PC-9 (cell line): ENCODE measurements around the gene POU6F2. TPM values are rescaled to one million over a fixed set of nuclear protein-coding genes. Genes with fewer than 3 reads are reported as not detected.

Source experiments
- BruUV-seq: library from RNA; stranded (reverse); fragments of 400-500 nt; replicated peaks from 2 replicates; lab custom pipeline; 2021; lab: Mats Ljungman, UMichigan
- CTCF ChIA-PET: fragments of 300-600 bp; sonication (Branson Sonifier 250); formaldehyde crosslinking; loops from one replicate; lab custom pipeline; 2022; ENCODE audit warnings: antibody characterized with exemption; lab: Charles Lee
- POLR2A ChIA-PET: fragments of 300-600 bp; sonication (Branson Sonifier 250); formaldehyde crosslinking; loops from one replicate; lab custom pipeline; 2022; ENCODE audit warnings: antibody characterized with exemption; ENCODE audit not compliant: unreplicated experiment; lab: Charles Lee
- DNase-seq, 2 experiments: peaks; one replicate each; pipeline versions ENCODE4 v3.0.0 to v3.0.0-alpha.2; 2015 to 2022; ENCODE audit warnings: mixed read lengths in 1 of 2
- H2AFZ ChIP-seq: fragments of 200-600 bp; sonication (generic); 2 replicates; pipeline ENCODE4 v1.8.1; 2017; ENCODE audit warnings: antibody characterized with exemption
- H3F3A ChIP-seq: fragments of 200-600 bp; sonication (generic); 2 replicates; pipeline ENCODE4 v1.8.1; 2017; ENCODE audit warnings: antibody characterized with exemption, mild to moderate bottlenecking, low read depth; ENCODE audit not compliant: insufficient read depth
- H3K27ac ChIP-seq: fragments of 200-600 bp; sonication (generic); 2 replicates; pipeline ENCODE4 v1.6.1; 2016; ENCODE audit warnings: mixed run types
- H3K27me3 ChIP-seq: fragments of 200-600 bp; sonication (generic); 2 replicates; pipeline ENCODE4 v1.6.1; 2016; ENCODE audit warnings: low read depth, mixed run types; ENCODE audit not compliant: insufficient read depth
- H3K36me3 ChIP-seq: fragments of 200-600 bp; sonication (generic); 2 replicates; pipeline ENCODE4 v1.6.1; 2016; ENCODE audit warnings: low read depth, mixed run types
- H3K4me1 ChIP-seq: fragments of 200-600 bp; sonication (generic); replicated peaks from 2 replicates; pipeline ENCODE4 v1.6.1; 2016; ENCODE audit warnings: mixed run types; ENCODE audit not compliant: insufficient read depth
- H3K4me2 ChIP-seq: fragments of 200-600 bp; sonication (generic); 2 replicates; pipeline ENCODE4 v1.6.1; 2017; ENCODE audit warnings: mixed run types
- H3K4me3 ChIP-seq: fragments of 200-600 bp; sonication (generic); 2 replicates; pipeline ENCODE4 v1.6.1; 2016; ENCODE audit warnings: mixed run types
- H3K79me2 ChIP-seq: fragments of 200-600 bp; sonication (generic); 2 replicates; pipeline ENCODE4 v1.6.1; 2017; ENCODE audit warnings: low read depth, mixed run types
- H3K9me2 ChIP-seq: fragments of 200-600 bp; sonication (generic); 2 replicates; pipeline ENCODE4 v1.8.1; 2017; ENCODE audit warnings: mild to moderate bottlenecking; ENCODE audit not compliant: insufficient read depth
- H3K9me3 ChIP-seq: fragments of 200-600 bp; sonication (generic); 2 replicates; pipeline ENCODE4 v1.8.1; 2016; ENCODE audit warnings: low read depth; ENCODE audit not compliant: insufficient read depth
- H4K20me1 ChIP-seq: fragments of 200-600 bp; sonication (generic); 2 replicates; pipeline ENCODE4 v1.8.1; 2017; ENCODE audit not compliant: insufficient read depth
- CTCF ChIP-seq: fragments of 200-600 bp; sonication (generic); conservative IDR thresholded peaks from 2 replicates; pipeline ENCODE4 v1.6.1; 2017; ENCODE audit warnings: mixed run types, antibody characterized with exemption, mild to moderate bottlenecking, moderate library complexity
- EZH2 ChIP-seq: fragments of 200-600 bp; sonication (generic); IDR thresholded peaks from 2 replicates; pipeline ENCODE4 v1.8.0; 2017; ENCODE audit warnings: antibody characterized with exemption, low read depth
- intact Hi-C: fragments of 100-400 bp; cut with micrococcal nuclease; formaldehyde crosslinking; loops from one replicate; pipeline ENCODE4 v1.10.0; 2022; ENCODE audit not compliant: unreplicated experiment
- total RNA-seq: library from RNA; stranded (reverse); gene quantifications from 2 replicates; pipeline ENCODE4 v1.2.3, GENCODE V29; 2021

The POU6F2 gene
- total RNA-seq, 1 experiment from 2014 or later: not detected

GRCh38 chr7:39142750-39143149 lies 165.0 kb downstream of the POU6F2 start:
- H3K27ac ChIP-seq: no peak overlapping the region
- DNase-seq: no peak
- no peaks in the 10 kb centered on the region for H4K20me1 ChIP-seq
- no peak overlapping the region for H2AFZ ChIP-seq
- H3K4me2 ChIP-seq: no peak overlapping the region
- no peaks in the 10 kb centered on the region for H3K4me1 ChIP-seq
- no peaks in the 10 kb centered on the region for H3F3A ChIP-seq
- no peaks in the 10 kb centered on the region for H3K9me2 ChIP-seq
- TF ChIP-seq EZH2 (no peak), CTCF (no peak)
- H3K4me3 ChIP-seq: no peak overlapping the region
- H3K9me3 ChIP-seq: no peaks in the 10 kb centered on the region
- POLR2A ChIA-PET: no interaction called here
- CTCF ChIA-PET: no interaction called here
- no peaks in the 10 kb centered on the region for H3K36me3 ChIP-seq
- no TSS peak for BruUV-seq
- H3K27me3 ChIP-seq: 0 out of 2 replicates have a peak, but pooled peaks cover 7% of the 10 kb centered on the region
- intact Hi-C loops: no loop called here
- no peaks in the 10 kb centered on the region for H3K79me2 ChIP-seq

GRCh38 chr7:39144420-39144819 lies 166.7 kb downstream of the POU6F2 start:
- no peaks in the 10 kb centered on the region for H3F3A ChIP-seq
- H3K27me3 ChIP-seq: 0 out of 2 replicates have a peak, but pooled peaks cover 10% of the 10 kb centered on the region
- H2AFZ ChIP-seq: no peak overlapping the region
- no TSS peak for BruUV-seq
- no peak overlapping the region for H3K27ac ChIP-seq
- no peaks in the 10 kb centered on the region for H3K9me2 ChIP-seq
- H3K4me1 ChIP-seq: no peaks in the 10 kb centered on the region
- POLR2A ChIA-PET: no interaction called here
- DNase-seq: no peak
- intact Hi-C loops: no loop called here
- H4K20me1 ChIP-seq: no peaks in the 10 kb centered on the region
- H3K36me3 ChIP-seq: no peaks in the 10 kb centered on the region
- no peak for TF ChIP-seq EZH2
- no peak for TF ChIP-seq CTCF
- H3K4me2 ChIP-seq: no peak overlapping the region
- CTCF ChIA-PET: no interaction called here
- no peaks in the 10 kb centered on the region for H3K9me3 ChIP-seq
- H3K4me3 ChIP-seq: no peak overlapping the region
- H3K79me2 ChIP-seq: no peaks in the 10 kb centered on the region

- Histone ChIP-seq H3K79me2 (no peaks in the 10 kb centered on the region), H3K9me3 (no peaks in the 10 kb centered on the region), H3K27me3 (0 out of 2 replicates have a peak, but pooled peaks cover 7% of the 10 kb centered on the region), H4K20me1 (no peaks in the 10 kb centered on the region), H3K4me1 (no peaks in the 10 kb centered on the region), H3K9me2 (no peaks in the 10 kb centered on the region), H3K4me3 (no peak overlapping the region), H3K4me2 (no peak overlapping the region), H2AFZ (no peak overlapping the region), H3K27ac (no peak overlapping the region), H3F3A (no peaks in the 10 kb centered on the region), H3K36me3 (no peaks in the 10 kb centered on the region)
- no TSS peak for BruUV-seq
- TF ChIP-seq EZH2 (no peak), CTCF (no peak)
- POLR2A ChIA-PET: no interaction called here
- intact Hi-C loops: no loop called here
- no peak for DNase-seq
- CTCF ChIA-PET: no interaction called here
Measured at GRCh38 chr7:39145283-39145682, 167.6 kb downstream of the POU6F2 start.
